H9 (cell line): ENCODE results near the gene QSOX1. TPM values are rescaled to one million over a fixed set of nuclear protein-coding genes. Genes with fewer than 3 reads are reported as not detected.
A peak's percentile ranks its signal among the peaks of the same experiment; 100 is the strongest.

Experiments
- DNase-seq: peaks from one replicate; pipeline ENCODE4 v3.0.0-alpha.2; 2017
- H2AFZ ChIP-seq: one replicate; pipeline ENCODE4 v1.6.1; 2013; ENCODE audit warnings: mild to moderate bottlenecking, low read length, control low read depth, moderate library complexity
- H2AK5ac ChIP-seq: 2 replicates; pipeline ENCODE4 v1.6.1; 2013; ENCODE audit warnings: low read length, control low read depth, mixed read lengths; ENCODE audit not compliant: insufficient read length
- H2BK120ac ChIP-seq: one replicate; pipeline ENCODE4 v1.6.1; 2013; ENCODE audit warnings: low read depth, mild to moderate bottlenecking, low read length, control low read depth, inconsistent platforms; ENCODE audit not compliant: poor library complexity, severe bottlenecking
- H2BK12ac ChIP-seq: 2 replicates; pipeline ENCODE4 v1.6.1; 2013; ENCODE audit warnings: low read length, control low read depth, mixed read lengths, low read depth; ENCODE audit not compliant: insufficient read length
- H2BK15ac ChIP-seq: 2 replicates; pipeline ENCODE4 v1.6.1; 2013; ENCODE audit warnings: low read depth, low read length, control low read depth
- H2BK20ac ChIP-seq: one replicate; pipeline ENCODE4 v1.6.1; 2013; ENCODE audit warnings: low read depth, mild to moderate bottlenecking, low read length, control low read depth, inconsistent platforms; ENCODE audit not compliant: poor library complexity, severe bottlenecking
- H2BK5ac ChIP-seq: 2 replicates; pipeline ENCODE4 v1.6.1; 2013; ENCODE audit warnings: low read length, control low read depth, mixed read lengths; ENCODE audit not compliant: insufficient read length
- H3K14ac ChIP-seq: 2 replicates; pipeline ENCODE4 v1.6.1; 2013; ENCODE audit warnings: low read length, control low read depth; ENCODE audit not compliant: insufficient read depth
- H3K18ac ChIP-seq: 2 replicates; pipeline ENCODE4 v1.6.1; 2013; ENCODE audit warnings: low read depth, mild to moderate bottlenecking, mixed read lengths, low read length, control low read depth; ENCODE audit not compliant: insufficient read length
- H3K23ac ChIP-seq: 2 replicates; pipeline ENCODE4 v1.6.1; 2013; ENCODE audit warnings: low read length, control low read depth, mixed read lengths, low read depth; ENCODE audit not compliant: insufficient read length
- H3K23me2 ChIP-seq: 2 replicates; pipeline ENCODE4 v1.6.1; 2013; ENCODE audit warnings: low read depth, mild to moderate bottlenecking, mixed read lengths, low read length, control low read depth; ENCODE audit not compliant: insufficient read length, poor library complexity, severe bottlenecking
- H3K27ac ChIP-seq: 2 replicates; pipeline ENCODE4 v1.5.1; 2013; ENCODE audit warnings: low read length, control low read depth, mixed read lengths, low read depth; ENCODE audit not compliant: insufficient read length
- H3K27me3 ChIP-seq: 2 replicates; pipeline ENCODE4 v1.6.1; 2013; ENCODE audit warnings: low read length, control low read depth, inconsistent platforms; ENCODE audit not compliant: insufficient read depth
- H3K4ac ChIP-seq: 2 replicates; pipeline ENCODE4 v1.6.1; 2013; ENCODE audit warnings: low read depth, mild to moderate bottlenecking, control low read depth, inconsistent platforms, low read length, moderate library complexity
- H3K4me1 ChIP-seq: 2 replicates; pipeline ENCODE4 v1.6.1; 2013; ENCODE audit warnings: low read length, control low read depth, inconsistent platforms; ENCODE audit not compliant: insufficient read depth
- H3K4me2 ChIP-seq: 2 replicates; pipeline ENCODE4 v1.6.1; 2013; ENCODE audit warnings: low read length, control low read depth, mixed read lengths; ENCODE audit not compliant: insufficient read length, insufficient read depth
- H3K56ac ChIP-seq: 2 replicates; pipeline ENCODE4 v1.6.1; 2013; ENCODE audit warnings: low read depth, mild to moderate bottlenecking, mixed read lengths, low read length, control low read depth; ENCODE audit not compliant: insufficient read length
- H3K79me1 ChIP-seq: 2 replicates; pipeline ENCODE4 v1.6.1; 2013; ENCODE audit warnings: low read depth, mild to moderate bottlenecking, moderate library complexity, low read length, control low read depth, inconsistent platforms; ENCODE audit not compliant: insufficient read depth, poor library complexity, severe bottlenecking
- H3K79me2 ChIP-seq: 2 replicates; pipeline ENCODE4 v1.6.1; 2013; ENCODE audit warnings: low read length, control low read depth, inconsistent platforms; ENCODE audit not compliant: insufficient read depth
- H3K9ac ChIP-seq: 2 replicates; pipeline ENCODE4 v1.6.1; 2013; ENCODE audit warnings: low read length, control low read depth, mixed read lengths; ENCODE audit not compliant: insufficient read length; ENCODE audit errors: extremely low read depth
- H3K9me3 ChIP-seq: one replicate; pipeline ENCODE4 v1.6.1; 2013; ENCODE audit warnings: low read depth, low read length, inconsistent platforms; ENCODE audit not compliant: control insufficient read depth
- H3T11ph ChIP-seq: one replicate; pipeline ENCODE4 v1.6.1; 2013; ENCODE audit warnings: mild to moderate bottlenecking, low read length, control low read depth, inconsistent platforms
- H4K20me1 ChIP-seq: one replicate; pipeline ENCODE4 v1.6.1; 2013; ENCODE audit not compliant: control insufficient read depth, insufficient read length, insufficient read depth
- H4K5ac ChIP-seq: 2 replicates; pipeline ENCODE4 v1.6.1; 2013; ENCODE audit warnings: low read depth, mild to moderate bottlenecking, mixed read lengths, low read length, control low read depth; ENCODE audit not compliant: insufficient read length
- H4K8ac ChIP-seq: replicated peaks from 2 replicates; pipeline ENCODE4 v1.6.1; 2013; ENCODE audit warnings: low read length, control low read depth, mixed read lengths, low read depth; ENCODE audit not compliant: insufficient read length
- H4K91ac ChIP-seq: 2 replicates; pipeline ENCODE4 v1.6.1; 2013; ENCODE audit warnings: low read depth, mild to moderate bottlenecking, moderate library complexity, mixed read lengths, low read length, control low read depth; ENCODE audit not compliant: insufficient read length
- H3K27ac Mint-ChIP-seq, 3 experiments: 2 replicates in 2 of 3; 3 replicates in 1 of 3; pipeline ENCODE4 v1.8.0; 2020 to 2021; ENCODE audit warnings: mixed read lengths in 3 of 3, mild to moderate bottlenecking in 1 of 3, moderate library complexity in 1 of 3
- H3K27me3 Mint-ChIP-seq: 2 replicates; pipeline ENCODE4 v1.8.0; 2021; ENCODE audit warnings: low read depth, mild to moderate bottlenecking, moderate library complexity, mixed read lengths
- H3K36me3 Mint-ChIP-seq, 3 experiments: 2 replicates in 2 of 3; 3 replicates in 1 of 3; pipeline ENCODE4 v1.8.0; 2020 to 2021; ENCODE audit warnings: low read depth in 3 of 3, mixed read lengths in 3 of 3; ENCODE audit not compliant: insufficient read depth in 1 of 3
- H3K4me1 Mint-ChIP-seq, 2 experiments: 2 replicates each; pipeline ENCODE4 v1.8.0; 2020; ENCODE audit warnings: mixed read lengths in 2 of 2
- H3K4me3 Mint-ChIP-seq, 2 experiments: 2 replicates in 1 of 2; 3 replicates in 1 of 2; pipeline ENCODE4 v1.8.0; 2020 to 2021; ENCODE audit warnings: mild to moderate bottlenecking in 2 of 2, mixed read lengths in 2 of 2, moderate library complexity in 1 of 2
- H3K9me3 Mint-ChIP-seq, 2 experiments: 2 replicates in 1 of 2; 3 replicates in 1 of 2; pipeline ENCODE4 v1.8.0; 2020; ENCODE audit warnings: mild to moderate bottlenecking in 2 of 2, mixed read lengths in 2 of 2, moderate library complexity in 1 of 2
- WGBS: extraction: QIAGEN DNeasy Blood & Tissue Kit; methylation state at CpG from one replicate; pipeline ENCODE4 v1.1.7; 2013; ENCODE audit warnings: missing lambda C conversion rate, low lambda C conversion rate, mixed read lengths; ENCODE audit not compliant: insufficient read length; ENCODE audit errors: extremely low coverage; 5-methylcytosine and 5-hydroxymethylcytosine counted together
- total RNA-seq: library from RNA; stranded (reverse); gene quantifications from 2 replicates; pipeline ENCODE4 v1.2.1, GENCODE V29; 2021
- TF ChIP-seq, protein P1 (sequence below): fragments of 200-600 bp; sonication (generic); conservative IDR thresholded peaks from 3 replicates; pipeline ENCODE4 v1.8.0; 2021; ENCODE audit warnings: antibody characterized with exemption, mild to moderate bottlenecking

Gene QSOX1
- total RNA-seq, 1 experiment from 2014 or later, result 79.2 TPM

DNA sequence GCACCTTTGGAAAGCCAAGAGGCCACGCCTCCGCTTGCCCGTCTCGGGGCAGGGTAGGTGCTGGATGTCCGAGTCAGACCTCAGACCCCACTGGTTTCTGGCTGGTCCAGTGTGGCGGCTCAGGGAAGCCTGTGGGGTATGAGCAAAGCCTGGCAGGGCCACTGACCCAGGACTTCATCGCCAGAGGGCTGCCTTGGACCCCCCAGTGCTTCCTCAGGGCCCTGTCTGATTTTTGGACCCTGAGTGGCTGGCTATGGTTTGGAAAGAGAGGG is 95.8 kb downstream of the QSOX1 start:
- no peak overlapping the region for H2AK5ac ChIP-seq
- no peak overlapping the region for H3T11ph ChIP-seq
- no peak overlapping the region for H4K5ac ChIP-seq
- no peaks in the 10 kb centered on the region for H3K9me3 ChIP-seq
- no peak overlapping the region for H4K91ac ChIP-seq
- peaks cover 5% of the 10 kb centered on the region; the same call in 1 of the 2 replicates for H3K4me1 ChIP-seq
- H4K8ac ChIP-seq, result no peak overlapping the region
- H3K4ac ChIP-seq, result no peak overlapping the region
- no peak overlapping the region for H2AFZ ChIP-seq
- no peaks in the 10 kb centered on the region for H3K36me3 Mint-ChIP-seq
- no peak overlapping the region for H3K56ac ChIP-seq
- H3K27ac ChIP-seq, result no peak overlapping the region
- H2BK15ac ChIP-seq, result no peak overlapping the region
- H3K79me2 ChIP-seq, result no peaks in the 10 kb centered on the region
- no peak overlapping the region for H3K18ac ChIP-seq
- H3K14ac ChIP-seq, result no peak overlapping the region
- H3K9me3 Mint-ChIP-seq, result no peaks in the 10 kb centered on the region
- H2BK5ac ChIP-seq, result no peak overlapping the region
- H2BK12ac ChIP-seq, result no peak overlapping the region
- no peak overlapping the region for H2BK20ac ChIP-seq
- H3K23me2 ChIP-seq, result no peaks in the 10 kb centered on the region
- H3K79me1 ChIP-seq, result no peaks in the 10 kb centered on the region
- no CpG with 5 or more reads among the region's 7 CpGs for WGBS
- H3K4me1 Mint-ChIP-seq, result peaks cover 38 to 47% of the 10 kb centered on the region in 2 experiments
- H3K23ac ChIP-seq, result no peak overlapping the region
- no peak overlapping the region for H3K4me2 ChIP-seq
- no peak overlapping the region for H3K9ac ChIP-seq
- H3K4me3 Mint-ChIP-seq, result no peak overlapping the region
- peak overlapping the region in 1 of 3 experiments; percentile 8; a peak in 1 of 7 replicates for H3K27ac Mint-ChIP-seq
- no peaks in the 10 kb centered on the region for H4K20me1 ChIP-seq
- TF ChIP-seq, protein P1, sequence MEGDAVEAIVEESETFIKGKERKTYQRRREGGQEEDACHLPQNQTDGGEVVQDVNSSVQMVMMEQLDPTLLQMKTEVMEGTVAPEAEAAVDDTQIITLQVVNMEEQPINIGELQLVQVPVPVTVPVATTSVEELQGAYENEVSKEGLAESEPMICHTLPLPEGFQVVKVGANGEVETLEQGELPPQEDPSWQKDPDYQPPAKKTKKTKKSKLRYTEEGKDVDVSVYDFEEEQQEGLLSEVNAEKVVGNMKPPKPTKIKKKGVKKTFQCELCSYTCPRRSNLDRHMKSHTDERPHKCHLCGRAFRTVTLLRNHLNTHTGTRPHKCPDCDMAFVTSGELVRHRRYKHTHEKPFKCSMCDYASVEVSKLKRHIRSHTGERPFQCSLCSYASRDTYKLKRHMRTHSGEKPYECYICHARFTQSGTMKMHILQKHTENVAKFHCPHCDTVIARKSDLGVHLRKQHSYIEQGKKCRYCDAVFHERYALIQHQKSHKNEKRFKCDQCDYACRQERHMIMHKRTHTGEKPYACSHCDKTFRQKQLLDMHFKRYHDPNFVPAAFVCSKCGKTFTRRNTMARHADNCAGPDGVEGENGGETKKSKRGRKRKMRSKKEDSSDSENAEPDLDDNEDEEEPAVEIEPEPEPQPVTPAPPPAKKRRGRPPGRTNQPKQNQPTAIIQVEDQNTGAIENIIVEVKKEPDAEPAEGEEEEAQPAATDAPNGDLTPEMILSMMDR, result no peak
- no peak for DNase-seq
- peaks cover 3% of the 10 kb centered on the region; the same call in 1 of the 2 replicates for H3K27me3 Mint-ChIP-seq
- no peak overlapping the region for H2BK120ac ChIP-seq
- no peaks in the 10 kb centered on the region for H3K27me3 ChIP-seq
